GM19328 (cell line): ENCODE results near the gene KCNQ4.

Experiments
- ATAC-seq: cut with Tn5 transposase; IDR thresholded peaks from one replicate; pipeline ENCODE4 v1.9.1; 2021; ENCODE audit warnings: mild to moderate bottlenecking, moderate library complexity; ENCODE audit not compliant: unreplicated experiment

The KCNQ4 gene

DNA sequence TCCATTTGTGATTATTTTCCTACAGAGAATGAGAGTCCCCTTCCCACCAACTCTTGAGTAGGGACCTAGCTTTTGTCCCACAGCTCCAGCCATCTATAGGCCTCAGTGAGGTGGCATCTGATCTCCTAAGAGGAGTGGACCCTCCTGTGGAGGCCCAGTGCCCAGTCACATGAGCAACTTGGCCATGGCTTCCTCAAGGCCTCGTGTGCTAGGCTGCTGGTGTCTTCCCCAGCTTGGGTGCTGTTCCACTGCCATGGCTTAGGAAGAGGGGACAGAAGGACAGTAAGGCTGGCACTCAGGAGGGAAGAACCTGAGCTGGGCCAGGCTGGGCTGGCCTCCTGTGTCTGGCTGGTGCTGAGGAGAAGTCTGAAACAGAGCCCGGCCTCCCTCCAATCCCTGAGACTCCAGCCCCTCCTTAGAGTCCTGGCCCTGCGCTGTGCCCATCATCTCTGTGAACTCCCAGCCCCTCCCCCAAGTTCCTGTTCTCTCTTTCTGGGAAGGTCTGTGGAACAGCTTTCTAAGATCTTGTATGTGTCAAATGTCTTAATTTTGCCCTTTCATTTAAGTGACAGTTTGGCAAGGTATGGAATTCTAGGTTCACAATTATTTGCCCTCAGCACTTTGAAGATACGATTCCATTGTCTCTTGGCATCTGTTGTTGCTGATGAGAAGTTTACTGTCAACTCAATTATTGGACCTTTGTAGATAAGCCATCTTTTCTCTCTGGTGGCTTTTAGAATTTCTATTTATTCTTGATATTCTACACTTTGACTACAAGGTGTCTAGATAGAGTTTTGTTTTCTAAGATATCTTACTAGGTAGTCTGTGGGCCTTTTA, 7.1 kb upstream of the KCNQ4 start:
- ATAC-seq = no peak

DNA sequence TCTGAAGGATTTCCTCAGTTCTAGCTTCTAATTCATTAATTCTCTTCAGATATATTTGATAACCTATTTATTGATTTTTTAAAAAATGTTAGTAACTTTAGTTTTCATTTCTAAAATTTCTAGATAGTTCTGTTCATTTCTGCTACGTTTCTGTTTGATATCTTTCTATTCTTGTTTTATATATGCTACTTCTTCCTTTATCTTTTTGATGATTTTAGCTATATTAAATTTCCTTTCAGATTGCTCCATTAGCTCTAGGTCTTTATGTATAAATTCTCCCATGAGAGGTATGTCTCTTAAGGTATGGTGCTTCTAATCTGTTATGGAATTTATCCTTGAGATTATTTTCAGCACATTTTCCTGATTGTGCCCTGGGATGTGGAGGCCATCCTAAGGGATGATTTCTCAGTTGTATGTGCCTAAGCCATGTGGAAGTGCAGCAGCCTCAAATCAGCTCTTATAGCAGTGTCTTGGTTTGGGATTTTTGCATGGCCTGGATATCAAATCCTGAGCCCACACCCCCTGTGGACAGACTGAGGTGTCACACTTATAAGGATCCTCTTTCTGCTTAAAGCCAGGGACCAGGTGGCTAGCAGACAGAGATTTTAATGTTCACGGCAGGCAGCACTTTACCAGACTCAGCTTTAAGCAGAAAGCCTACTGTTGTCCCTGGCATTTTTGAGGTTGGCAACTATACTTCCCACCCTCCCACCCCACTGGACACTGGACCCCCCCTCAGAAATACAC, 6.2 kb upstream of the KCNQ4 start:
- ATAC-seq = no peak

DNA sequence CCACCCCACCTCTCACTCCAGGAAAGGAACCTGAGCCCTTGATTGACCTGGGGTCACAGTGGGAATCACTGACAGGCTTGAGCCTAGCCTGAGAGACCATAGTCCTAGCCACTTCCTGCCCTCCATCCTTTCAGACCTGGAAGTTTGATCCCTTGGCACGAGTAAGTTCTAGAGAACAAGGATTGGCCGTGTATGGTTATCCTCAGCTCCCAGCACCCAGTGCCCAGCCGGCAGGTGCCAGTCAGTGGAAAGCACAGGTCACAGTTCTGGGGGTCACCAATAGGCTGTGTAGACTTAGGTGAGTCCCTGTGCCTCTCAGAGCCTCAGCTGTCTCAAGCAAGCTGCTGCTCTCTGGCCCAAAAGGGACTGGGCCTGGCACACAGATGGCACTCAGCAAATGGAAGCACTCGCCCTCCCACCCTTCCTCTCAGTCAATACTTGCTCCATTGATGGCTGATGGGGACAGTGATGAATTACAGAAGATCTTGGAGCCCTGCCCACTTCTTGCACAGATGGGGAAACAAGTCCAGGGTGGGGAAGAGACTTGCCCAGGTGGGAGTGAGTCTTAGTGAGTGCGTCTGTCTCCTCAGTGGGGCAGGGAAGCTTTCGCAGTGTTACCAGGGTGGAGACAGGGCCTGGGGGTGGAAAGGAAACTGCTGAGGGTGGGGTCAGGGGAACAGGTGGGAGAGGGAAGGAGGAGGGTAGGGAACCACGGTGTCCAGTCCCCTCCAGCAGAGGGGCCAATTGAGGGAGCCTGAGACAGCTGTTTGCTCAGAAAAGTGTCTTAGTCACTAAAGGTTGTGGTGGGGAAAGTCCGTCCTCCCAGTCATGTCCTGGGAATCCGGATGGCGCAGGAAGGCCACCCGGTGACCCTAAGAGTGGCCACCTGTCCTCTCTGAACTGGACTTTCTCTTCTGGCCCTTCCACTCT, 2.6 kb upstream of the KCNQ4 start:
- no peak for ATAC-seq

DNA sequence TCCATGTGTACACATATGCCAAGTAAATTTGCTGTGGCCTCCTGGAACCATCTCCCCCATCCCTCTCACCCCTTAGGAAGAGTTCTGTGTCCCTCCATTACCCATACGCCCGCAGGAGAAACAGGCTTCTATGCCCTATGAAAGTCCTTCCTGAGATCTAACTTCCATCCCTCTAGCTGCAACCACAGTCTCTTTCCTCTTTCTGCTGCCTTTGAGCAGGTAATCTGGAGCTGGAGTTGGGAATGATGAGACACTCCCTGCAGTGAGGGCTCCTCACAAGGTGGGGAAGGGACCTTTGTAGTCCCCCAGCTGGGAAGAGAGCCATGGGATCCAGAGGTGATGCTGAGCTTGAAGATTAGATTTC, 2.0 kb upstream of the KCNQ4 start:
- ATAC-seq = no peak

DNA sequence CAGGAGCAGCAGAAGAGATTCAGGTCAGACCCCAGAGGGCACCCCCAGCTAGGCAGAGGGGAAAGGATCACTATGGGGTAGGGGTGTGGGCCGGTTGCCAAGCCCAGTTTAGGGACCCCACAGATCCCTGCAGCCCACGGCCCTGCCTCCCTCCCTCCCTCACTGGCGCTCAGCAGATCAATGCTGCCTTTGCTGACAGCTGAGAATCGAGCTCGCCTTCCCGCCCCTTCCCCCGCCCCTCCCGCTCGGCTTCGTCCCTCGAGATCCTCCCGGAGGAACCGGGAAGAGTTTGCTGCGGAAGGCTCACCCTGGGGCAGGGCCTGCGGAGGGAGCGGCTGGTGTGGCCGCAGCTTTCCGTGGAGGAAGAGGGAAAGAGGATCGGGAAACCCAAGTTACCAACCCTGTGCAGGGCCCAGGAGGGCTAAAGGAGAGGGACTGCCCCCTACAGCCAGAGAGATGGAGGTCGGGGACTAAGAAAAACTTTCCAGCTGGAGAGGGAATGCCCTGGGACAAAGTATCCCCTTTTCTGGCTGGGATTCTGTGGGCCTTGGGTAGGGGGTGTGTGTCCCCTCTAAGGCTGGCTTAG, 1.1 kb upstream of the KCNQ4 start:
- no peak for ATAC-seq

DNA sequence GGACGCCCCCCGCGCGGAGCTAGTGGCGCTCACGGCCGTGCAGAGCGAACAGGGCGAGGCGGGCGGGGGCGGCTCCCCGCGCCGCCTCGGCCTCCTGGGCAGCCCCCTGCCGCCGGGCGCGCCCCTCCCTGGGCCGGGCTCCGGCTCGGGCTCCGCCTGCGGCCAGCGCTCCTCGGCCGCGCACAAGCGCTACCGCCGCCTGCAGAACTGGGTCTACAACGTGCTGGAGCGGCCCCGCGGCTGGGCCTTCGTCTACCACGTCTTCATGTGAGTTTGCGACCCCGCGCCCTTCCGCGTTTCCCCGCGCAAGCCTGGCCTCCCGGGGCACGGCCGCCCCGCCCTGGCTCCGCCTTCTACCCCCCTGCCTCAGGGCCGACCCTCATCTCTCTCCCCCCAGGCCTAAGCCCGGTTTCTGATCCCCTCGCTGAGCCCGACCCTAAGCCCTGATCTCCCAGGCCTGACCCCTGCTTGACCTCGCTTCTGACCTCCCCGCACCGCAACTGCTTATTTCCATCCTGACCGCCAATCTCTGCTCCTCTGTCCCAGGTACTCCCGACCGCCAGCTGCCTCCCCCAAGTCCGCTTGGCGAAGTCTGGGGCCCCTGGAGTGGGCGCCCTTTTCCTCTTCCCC, 669 bp downstream of the KCNQ4 start:
- no peak for ATAC-seq

DNA sequence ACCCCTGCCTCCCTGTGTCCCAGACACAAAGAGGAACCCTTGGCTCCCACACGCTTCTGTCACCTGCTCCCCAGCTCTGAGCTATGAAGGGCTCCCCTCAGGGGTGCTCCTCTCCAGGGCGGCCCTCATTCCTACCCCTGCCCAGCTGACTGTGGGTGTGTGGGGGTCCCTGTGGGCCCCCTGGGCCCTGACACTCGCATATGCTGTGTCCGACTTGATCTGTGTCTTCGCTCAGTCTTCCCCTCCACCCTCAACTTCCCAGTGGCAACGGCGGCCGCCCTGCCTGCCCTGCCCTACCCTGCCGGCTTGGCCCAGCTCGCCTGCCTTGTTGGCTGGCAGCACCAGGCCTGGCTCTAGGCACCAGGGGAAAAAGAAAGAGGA, 1.2 kb downstream of the KCNQ4 start:
- ATAC-seq = no peak

DNA sequence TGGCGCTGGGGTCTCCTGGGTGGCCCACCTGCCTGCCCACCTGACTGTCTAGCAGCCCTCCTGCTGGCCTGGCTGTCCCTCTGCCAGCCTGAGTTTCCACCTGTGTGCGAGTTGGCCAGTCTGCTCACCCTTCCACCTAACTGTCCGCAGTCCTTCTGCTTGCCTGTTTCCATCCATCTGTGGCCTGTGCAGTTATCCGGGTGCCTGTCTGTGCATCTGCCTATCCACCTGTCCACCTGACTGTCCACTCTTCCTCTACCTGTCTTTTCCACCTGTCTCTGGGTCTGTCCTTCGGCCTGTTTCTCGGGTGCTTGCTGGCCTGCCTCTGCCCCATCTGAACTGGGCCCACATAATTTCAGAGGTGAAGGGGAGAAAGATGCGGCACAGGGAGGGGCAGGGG, 1.9 kb downstream of the KCNQ4 start:
- ATAC-seq = no peak

DNA sequence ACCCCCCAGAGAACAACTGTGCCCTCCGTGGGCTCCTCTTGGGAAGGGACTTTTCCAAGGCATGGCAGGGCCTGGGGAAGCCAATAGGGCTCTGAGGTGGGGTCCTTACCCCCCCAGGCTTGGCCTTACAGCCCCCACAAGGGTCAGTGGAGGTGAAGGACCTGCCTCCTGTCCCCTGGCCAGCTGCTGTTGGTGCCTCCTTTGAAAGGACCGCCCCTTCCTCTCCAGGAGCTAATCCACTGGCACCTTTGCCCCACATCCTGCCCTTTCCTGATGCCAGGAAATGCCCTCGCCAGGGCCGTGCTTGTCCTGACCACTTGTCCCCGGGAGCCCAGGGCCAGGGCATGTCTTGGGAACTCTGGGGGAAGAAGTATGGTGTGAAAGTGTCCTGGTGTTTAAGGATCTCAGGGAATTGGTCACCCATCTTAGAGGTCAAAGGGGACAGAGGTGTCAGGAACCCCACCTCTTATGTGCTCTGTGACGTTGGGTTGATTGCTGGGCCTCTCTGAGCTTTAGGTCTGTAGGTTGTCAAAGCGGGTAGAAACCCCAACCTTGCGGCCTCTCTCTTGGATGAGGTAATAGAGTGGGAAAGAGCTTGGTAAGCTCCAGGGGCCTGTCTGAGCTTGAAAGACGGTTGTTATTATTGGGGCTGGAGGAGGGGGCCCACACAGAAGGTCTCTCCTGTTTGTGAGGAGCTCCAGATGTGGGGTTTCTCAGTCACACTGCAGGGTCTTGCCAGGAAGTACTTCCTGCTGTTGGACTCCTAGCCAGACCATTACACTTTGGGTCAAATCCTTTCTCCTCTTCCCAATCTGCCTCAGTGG, 2.8 kb downstream of the KCNQ4 start:
- ATAC-seq = no peak

DNA sequence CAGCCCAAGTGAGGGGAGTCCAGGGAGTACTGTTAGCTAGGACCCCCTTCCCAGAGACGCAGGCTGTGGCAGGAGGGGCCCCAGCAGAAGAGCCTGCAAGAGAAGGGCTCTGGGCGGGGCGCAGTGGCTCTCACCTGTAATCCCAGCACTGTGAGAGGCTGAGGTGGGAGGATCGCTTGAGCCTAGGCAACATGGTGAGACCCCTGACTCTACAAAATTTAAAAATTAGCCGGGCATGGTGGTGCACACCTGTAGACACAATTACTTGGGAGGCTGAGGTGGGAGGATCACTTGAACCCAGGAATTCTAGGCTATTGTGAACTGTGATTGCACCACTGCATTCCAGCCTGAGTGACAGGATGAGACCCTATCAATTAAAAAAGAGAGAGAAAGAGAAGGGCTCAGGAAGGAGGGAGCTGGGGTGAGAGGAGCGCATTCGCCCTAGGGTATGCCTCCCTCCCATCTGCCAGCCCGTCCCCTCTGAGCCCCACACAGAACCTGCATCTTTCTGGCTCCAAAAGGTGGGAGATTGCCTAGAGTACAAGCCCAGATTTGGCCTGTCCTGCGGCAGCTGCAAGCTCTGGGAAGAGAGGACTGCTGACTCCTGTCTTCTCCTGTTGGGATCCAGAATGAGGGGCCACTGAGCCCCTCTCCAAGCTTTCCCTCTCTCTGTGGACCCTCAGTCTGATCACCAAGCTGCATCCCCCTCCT, 3.6 kb downstream of the KCNQ4 start:
- ATAC-seq = no peak

DNA sequence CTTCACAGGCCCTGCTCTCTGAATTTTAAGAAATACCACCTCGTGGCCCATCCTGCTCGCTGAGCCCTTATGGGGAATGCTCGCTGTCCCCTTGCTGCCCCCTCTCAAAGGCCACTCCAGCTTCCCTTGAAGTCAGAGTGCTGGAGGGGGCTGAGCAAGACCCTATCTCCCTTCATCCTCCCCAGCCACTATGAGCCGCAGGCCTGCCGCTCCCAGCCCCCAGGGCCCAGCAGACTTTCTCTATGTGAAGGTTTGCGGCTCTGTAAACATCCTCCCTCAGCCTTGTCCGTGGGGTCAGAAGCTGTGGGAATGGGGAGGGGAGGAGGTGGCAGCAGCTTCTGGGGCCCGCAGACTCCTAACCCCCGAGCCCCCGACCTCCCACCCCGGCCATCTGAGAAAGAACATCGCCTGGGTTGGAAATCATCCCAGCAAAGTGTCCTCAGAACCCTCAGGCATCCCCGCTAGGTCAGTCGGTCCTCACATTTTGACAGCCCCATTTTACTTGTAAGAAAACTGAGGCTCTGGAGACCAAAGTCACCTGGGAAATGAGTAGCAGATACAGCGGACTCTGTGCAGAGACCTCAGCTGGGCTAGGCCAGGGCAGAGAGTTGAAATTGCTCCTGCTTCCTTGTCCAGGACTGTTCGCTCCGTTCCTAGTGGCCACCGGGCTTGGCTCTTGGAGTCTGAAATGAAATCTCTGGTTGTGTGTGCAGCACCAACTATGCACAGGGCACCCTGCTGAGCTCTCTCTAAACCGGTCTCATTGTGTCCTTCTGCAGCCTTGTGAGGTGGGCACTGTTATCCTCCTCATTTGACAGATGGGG, 4.4 kb downstream of the KCNQ4 start:
- no peak for ATAC-seq

DNA sequence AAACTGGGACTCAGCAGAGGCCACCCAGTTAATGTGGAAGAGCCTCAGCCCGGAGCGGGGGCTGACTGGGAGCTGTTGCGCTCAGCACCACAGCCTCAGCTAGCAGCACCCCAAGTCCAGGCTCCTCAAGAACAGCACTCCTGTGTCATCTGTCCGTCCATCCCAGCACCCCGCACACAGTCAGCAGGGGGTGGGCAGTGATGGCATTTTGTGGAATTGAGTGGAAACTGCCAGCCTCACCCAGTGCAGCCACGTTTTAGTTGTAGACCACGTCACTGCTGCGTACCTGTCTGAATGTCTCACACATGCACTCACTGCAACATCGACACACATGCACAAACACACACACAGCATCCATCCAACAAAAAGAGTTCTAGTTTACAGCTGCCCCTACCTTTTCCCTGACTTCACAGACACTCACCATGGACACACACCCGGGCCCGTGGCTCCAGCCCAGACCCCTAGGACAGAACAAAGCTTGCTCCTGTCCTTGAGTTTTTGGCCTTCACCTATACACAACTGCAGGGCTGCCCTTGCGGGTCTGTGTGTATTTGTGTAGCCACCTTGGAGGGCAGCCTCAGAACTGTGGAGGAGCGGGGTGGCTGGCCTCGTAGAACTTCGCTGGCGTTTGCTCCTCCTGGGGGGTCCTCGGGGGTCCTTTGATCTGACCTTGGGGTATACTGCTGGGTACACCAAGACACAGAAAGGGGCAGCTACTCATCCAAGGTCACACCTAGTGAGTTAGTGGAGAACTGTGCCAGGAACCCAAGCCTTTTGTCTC, 5.2 kb downstream of the KCNQ4 start:
- no peak for ATAC-seq

DNA sequence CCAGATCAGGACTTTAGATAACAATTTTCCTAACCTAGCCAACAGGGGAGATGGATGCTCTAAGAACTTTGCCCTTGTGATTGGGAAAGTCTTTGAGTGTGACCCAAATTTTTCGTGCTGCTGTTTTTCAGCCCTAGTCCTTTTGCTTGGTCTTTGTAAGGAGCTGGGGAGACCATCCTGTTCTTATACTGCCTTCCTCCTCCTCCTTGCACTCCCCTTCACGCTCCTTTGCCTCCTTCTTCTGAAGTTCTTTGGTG, 5.7 kb downstream of the KCNQ4 start:
- ATAC-seq = no peak

DNA sequence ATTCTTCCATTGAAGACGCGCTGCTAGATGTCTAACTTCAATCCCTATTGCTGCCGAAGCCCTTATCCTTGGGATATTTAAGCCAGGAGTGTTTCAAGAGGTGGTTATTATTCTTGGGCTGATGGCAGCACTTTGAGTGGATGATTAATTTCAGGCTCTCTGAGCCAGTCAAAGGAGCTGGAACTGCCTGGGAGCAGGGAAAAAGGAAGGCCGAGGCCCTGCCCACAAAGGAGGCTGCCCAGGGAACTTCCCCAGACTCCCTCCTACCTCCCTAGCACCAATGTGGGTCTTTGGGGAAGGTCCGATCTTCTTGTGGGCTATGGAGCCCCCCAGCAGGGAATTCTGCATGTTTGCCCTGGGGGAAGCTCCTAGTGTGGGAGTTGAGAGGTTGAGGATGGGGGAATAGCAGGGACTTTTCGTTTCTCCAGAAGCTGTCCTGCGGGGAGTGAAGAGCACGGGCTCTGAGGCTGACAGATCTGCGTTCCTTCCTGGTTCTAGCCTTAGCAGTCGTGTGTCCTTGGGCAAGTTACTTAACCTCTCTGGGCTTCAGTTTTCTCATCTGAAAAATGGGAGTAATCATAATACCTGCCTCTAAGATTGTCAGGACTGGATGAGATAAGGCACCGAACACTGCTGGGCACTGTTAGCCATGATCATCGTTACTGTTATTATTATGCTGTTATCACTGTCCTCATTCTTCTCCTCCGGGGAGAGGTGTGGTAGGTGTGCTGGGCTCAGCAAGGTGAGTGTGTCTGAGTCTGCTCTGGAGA, 6.3 kb downstream of the KCNQ4 start:
- no peak for ATAC-seq

DNA sequence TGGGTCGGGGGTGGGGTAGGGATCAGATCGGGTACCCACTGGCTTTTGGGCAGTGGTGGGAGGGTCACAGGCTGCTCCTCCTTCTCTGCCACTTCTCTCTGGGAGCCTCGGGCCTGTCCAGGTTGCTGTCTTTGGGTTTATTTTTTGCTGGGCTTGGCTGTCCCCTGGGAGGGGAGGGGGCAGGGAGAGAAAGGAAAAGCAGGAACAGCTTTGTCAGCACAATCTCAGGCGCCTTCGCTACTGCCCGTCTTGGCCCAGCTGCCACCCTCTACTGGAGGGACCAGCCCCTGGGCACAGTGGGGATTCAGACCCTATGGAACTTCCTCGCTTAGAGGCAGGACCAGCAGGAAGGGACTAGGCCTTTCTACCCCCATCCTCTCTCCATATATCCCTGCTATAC, 8.4 kb downstream of the KCNQ4 start:
- ATAC-seq = no peak

DNA sequence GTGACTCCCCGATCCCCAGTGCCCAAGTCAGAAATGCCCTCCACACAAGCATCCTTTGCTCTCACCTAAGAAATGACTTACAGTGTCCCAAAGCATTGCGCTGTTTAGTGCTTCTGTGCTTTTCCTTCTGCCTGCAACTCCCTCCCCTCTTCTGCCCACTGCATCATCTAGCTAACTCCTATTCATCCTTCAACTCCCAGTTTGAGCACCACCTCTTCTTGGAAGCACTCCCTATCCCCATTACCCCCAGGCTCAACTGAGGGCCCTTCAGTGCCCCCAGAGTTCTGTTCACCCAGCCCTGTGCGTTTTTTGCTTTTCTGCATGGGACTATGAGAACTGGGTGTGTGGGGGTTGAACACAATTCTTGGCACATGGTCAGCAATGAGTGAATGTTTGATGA, 10.0 kb downstream of the KCNQ4 start:
- ATAC-seq = no peak

DNA sequence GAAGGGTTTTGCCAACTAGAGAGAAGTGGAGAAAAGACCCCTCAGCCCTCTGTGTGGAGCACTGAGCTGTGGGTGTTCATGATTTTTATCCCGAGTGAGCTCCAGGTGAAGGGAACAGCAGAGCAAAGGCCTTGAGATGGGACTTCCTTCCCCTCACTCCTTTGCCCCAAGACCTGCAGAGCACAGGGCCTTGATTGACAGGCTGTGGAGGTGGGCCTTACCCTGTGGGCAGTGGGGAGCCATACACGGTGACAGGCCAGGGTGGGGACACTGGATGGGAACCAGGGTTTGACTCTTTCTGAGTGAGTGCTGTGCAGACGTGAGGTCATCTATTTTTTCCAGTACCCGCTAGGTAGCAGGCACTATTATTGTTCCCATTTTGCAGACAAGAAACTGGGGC, 10.5 kb downstream of the KCNQ4 start:
- ATAC-seq = no peak
